Measurements from ENCODE around the gene NOPCHAP1. TPM values are rescaled to one million over a fixed set of nuclear protein-coding genes. Genes with fewer than 3 reads are reported as not detected.

NOPCHAP1 gene
- total and polyA plus RNA-seq, 2 of the 4 experiments (the other 2 are of a cell fraction), result 5.6 to 9.3 TPM

DNA sequence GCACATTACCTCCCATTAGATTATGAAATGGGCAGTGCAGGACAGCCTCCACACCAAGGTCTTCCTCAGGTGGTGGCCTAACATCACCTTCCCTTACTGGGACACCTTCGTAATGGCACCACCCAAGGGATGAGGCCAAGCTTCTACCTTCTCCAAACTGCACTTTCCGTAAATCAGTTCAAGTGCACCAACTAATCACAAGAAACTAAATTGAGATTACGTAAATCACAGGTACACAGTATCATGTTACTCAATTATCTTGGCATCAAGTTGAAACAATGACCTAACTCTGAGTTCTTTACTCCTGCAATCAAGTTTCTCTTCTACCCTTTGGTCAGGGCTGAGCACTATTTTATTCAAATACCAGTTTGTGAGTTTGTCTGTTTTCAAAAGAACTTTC is 41.9 kb upstream of the NOPCHAP1 start:
- Histone ChIP-seq H3K14ac (replicated peaks; ENCODE audit: low read depth, low read length) (no peak overlapping the region), H2BK5ac (ENCODE audit: low read depth, low read length, poor library complexity, severe bottlenecking) (no peak overlapping the region), H3K79me1 (ENCODE audit: low read depth in 1 of 2, low read length in 2 of 2) (no peaks in the 10 kb centered on the region), H3K27ac (ENCODE audit: insufficient read depth, low read length) (no peak overlapping the region), H3K27me3 (ENCODE audit: control insufficient read depth, insufficient read depth, low read length) (peaks cover 5% of the 10 kb centered on the region; the same call in 1 of the 2 replicates), H3K4ac (ENCODE audit: low read depth, low read length) (no peak overlapping the region), H3K56ac (ENCODE audit: extremely low read depth, insufficient read depth, low read length) (no peak overlapping the region), H2BK20ac (ENCODE audit: low read depth, low read length) (no peak overlapping the region), H3K9ac (ENCODE audit: low read depth, low read length) (no peak overlapping the region), H2AK5ac (ENCODE audit: low read depth, low read length) (no peak overlapping the region), H3K23ac (ENCODE audit: low read depth, low read length) (no peak overlapping the region), H2AK9ac (replicated peaks; ENCODE audit: low read depth, low read length, poor library complexity) (no peak overlapping the region), H2BK15ac (ENCODE audit: low read depth, low read length) (no peak overlapping the region), H2AFZ (replicated peaks; ENCODE audit: low read length, poor library complexity) (no peak overlapping the region), H3K4me1 (ENCODE audit: control insufficient read depth, insufficient read depth, low read length) (no peaks in the 10 kb centered on the region), H4K5ac (ENCODE audit: low read depth, low read length) (no peak overlapping the region), H4K20me1 (ENCODE audit: insufficient read depth, low read length) (no peaks in the 10 kb centered on the region), H4K8ac (ENCODE audit: low read depth in 2 of 2, low read length in 2 of 2) (no peak overlapping the region), H4K91ac (ENCODE audit: insufficient read depth, low read depth, low read length) (no peak overlapping the region), H2BK120ac (ENCODE audit: low read depth, low read length) (no peak overlapping the region), H3K4me2 (ENCODE audit: low read depth, low read length) (no peak overlapping the region), H3K36me3 (ENCODE audit: control insufficient read depth, insufficient read depth, low read length) (no peaks in the 10 kb centered on the region), H3K4me3 (ENCODE audit: insufficient read depth, low read depth, low read length) (no peak overlapping the region), H3K9me1 (ENCODE audit: insufficient read depth, low read length) (no peaks in the 10 kb centered on the region), H3K18ac (ENCODE audit: low read depth, low read length) (no peak overlapping the region), H3K9me3 (ENCODE audit: control insufficient read depth, insufficient read depth, low read length) (peaks cover 11% of the 10 kb centered on the region)
- 100% methylated on average over 2 of the region's 3 CpGs; no CpG with 5 or more reads in 1 of the 2 experiments for WGBS, 2 experiments (ENCODE audit: extremely low coverage in 2 of 2, insufficient read length in 1 of 2)
- no peak for ATAC-seq (ENCODE audit: low read depth)
- no TSS peak for BruUV-seq (replicated peaks)
- CTCF ChIA-PET, result interaction anchor here (1.0 kb wide), 1 partner anchor 13 kb away, joined by 3 read pairs; no protein-coding TSS in a partner anchor
- dilution Hi-C loops (cut with HindIII; ENCODE audit: low sequenced_read_pairs, unreplicated experiment) (no loop called here), intact Hi-C loops (cut with micrococcal nuclease) (no loop called here), in situ Hi-C loops (cut with MboI; ENCODE audit: low sequenced_read_pairs) (no loop called here)
- no peak for DNase-seq
- TF ChIP-seq RFX5 (IDR thresholded peaks at IDR 0.05; ENCODE audit: low read depth, low read length) (no peak), NFE2L2 (IDR thresholded peaks at IDR 0.05; ENCODE audit: low read depth, low read length) (no peak), MXI1 (IDR thresholded peaks at IDR 0.05; ENCODE audit: borderline replicate concordance, low read depth, low read length) (no peak), MAZ (IDR thresholded peaks at IDR 0.05; ENCODE audit: borderline replicate concordance, low read depth, low read length) (no peak), CHD1 (IDR thresholded peaks at IDR 0.05; ENCODE audit: low read depth, low read length) (no peak), RAD21 (IDR thresholded peaks at IDR 0.05; ENCODE audit: low read length) (no peak), POLR2A (IDR thresholded peaks at IDR 0.05; ENCODE audit: low read depth, low read length) (no peak), RCOR1 (IDR thresholded peaks at IDR 0.05; ENCODE audit: insufficient replicate concordance, low read length) (no peak), FOS (IDR thresholded peaks at IDR 0.05; ENCODE audit: low read depth, low read length) (no peak), CEBPB (IDR thresholded peaks at IDR 0.05; ENCODE audit: low read depth, low read length) (no peak), MAFK (IDR thresholded peaks at IDR 0.05; ENCODE audit: low read depth, low read length) (no peak), SMC3 (IDR thresholded peaks at IDR 0.05; ENCODE audit: low read depth, low read length) (no peak), BHLHE40 (IDR thresholded peaks at IDR 0.05; ENCODE audit: low read depth, low read length) (no peak)
- TF ChIP-seq, protein P1, sequence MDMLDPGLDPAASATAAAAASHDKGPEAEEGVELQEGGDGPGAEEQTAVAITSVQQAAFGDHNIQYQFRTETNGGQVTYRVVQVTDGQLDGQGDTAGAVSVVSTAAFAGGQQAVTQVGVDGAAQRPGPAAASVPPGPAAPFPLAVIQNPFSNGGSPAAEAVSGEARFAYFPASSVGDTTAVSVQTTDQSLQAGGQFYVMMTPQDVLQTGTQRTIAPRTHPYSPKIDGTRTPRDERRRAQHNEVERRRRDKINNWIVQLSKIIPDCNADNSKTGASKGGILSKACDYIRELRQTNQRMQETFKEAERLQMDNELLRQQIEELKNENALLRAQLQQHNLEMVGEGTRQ (IDR thresholded peaks at IDR 0.05; ENCODE audit: low read depth, low read length), result no peak
- TF ChIP-seq, protein P2, sequence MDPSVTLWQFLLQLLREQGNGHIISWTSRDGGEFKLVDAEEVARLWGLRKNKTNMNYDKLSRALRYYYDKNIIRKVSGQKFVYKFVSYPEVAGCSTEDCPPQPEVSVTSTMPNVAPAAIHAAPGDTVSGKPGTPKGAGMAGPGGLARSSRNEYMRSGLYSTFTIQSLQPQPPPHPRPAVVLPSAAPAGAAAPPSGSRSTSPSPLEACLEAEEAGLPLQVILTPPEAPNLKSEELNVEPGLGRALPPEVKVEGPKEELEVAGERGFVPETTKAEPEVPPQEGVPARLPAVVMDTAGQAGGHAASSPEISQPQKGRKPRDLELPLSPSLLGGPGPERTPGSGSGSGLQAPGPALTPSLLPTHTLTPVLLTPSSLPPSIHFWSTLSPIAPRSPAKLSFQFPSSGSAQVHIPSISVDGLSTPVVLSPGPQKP (IDR thresholded peaks at IDR 0.05; ENCODE audit: borderline replicate concordance, low read depth, low read length), result no peak
- TF ChIP-seq, protein P3, sequence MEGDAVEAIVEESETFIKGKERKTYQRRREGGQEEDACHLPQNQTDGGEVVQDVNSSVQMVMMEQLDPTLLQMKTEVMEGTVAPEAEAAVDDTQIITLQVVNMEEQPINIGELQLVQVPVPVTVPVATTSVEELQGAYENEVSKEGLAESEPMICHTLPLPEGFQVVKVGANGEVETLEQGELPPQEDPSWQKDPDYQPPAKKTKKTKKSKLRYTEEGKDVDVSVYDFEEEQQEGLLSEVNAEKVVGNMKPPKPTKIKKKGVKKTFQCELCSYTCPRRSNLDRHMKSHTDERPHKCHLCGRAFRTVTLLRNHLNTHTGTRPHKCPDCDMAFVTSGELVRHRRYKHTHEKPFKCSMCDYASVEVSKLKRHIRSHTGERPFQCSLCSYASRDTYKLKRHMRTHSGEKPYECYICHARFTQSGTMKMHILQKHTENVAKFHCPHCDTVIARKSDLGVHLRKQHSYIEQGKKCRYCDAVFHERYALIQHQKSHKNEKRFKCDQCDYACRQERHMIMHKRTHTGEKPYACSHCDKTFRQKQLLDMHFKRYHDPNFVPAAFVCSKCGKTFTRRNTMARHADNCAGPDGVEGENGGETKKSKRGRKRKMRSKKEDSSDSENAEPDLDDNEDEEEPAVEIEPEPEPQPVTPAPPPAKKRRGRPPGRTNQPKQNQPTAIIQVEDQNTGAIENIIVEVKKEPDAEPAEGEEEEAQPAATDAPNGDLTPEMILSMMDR (conservative IDR thresholded peaks at IDR 0.05; ENCODE audit: low read depth, low read length), result no peak
- POLR2A ChIA-PET (ENCODE audit: unreplicated experiment), result no interaction called here

Measured in IMR-90 (cell line).